ENCODE results near the gene KCNA10.
"Not testable (repeated sequence)": the region's sequence is repeated elsewhere in the genome, so short reads cannot be mapped to it uniquely, and the experiment has no call there.

Gene KCNA10

GRCh38 chr1:110535985-110536384 is 17.0 kb upstream of the KCNA10 start:
- no peak for DNase-seq (ENCODE audit: low read depth)

GRCh38 chr1:110533230-110533629 is 14.3 kb upstream of the KCNA10 start:
- DNase-seq (ENCODE audit: low read depth), result no peak

GRCh38 chr1:110529011-110529410 is 10.0 kb upstream of the KCNA10 start:
- no peak for DNase-seq (ENCODE audit: low read depth)

- no peak for DNase-seq (ENCODE audit: low read depth)
These were observed 7.3 kb upstream of the KCNA10 start for GRCh38 chr1:110526201-110526780.

DNA sequence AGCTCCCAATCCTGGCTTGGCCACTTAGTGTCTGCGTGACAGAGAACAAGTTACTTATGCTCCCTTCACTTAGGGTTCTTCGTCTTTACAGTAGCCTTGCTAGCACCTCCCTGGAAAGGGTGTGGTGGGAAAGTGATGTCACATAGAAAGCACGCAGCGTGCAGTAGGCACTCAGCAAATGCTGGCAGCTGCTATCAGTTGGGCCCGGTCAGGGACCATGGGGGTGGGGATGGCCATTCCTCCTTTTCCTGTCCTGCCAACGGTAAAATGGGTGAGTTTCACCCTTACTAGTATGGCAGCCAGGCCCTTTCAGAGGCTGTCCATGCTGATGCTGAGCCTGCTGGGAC is 6.2 kb upstream of the KCNA10 start:
- peak; percentile 45 for DNase-seq (ENCODE audit: low read depth)

- DNase-seq (ENCODE audit: low read depth), result peak; percentile 53
These were observed 5.6 kb upstream of the KCNA10 start for GRCh38 chr1:110524311-110525248.

DNA sequence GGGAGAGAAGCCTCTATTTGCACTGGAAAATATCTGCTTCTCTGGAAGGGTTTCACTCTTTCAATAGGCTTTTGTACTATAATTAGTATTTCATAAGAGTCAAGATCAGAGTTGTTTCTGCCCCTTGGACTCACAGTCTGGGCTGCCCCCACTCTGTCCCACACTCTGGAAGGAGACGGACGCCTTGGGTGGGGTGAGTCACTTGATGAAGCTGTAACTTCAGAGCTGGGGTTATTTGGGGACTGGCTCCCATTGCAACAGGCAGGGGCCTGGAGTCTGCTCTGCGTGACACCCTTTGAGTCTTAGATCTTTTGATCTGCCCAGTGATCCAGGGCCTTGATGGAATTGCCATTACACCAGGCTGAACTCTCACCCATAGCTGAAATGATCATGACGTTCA is 4.0 kb upstream of the KCNA10 start:
- DNase-seq (ENCODE audit: low read depth), result peak; percentile 8

- DNase-seq (ENCODE audit: low read depth), result no peak
These were observed 3.6 kb upstream of the KCNA10 start for GRCh38 chr1:110522560-110522959.

- DNase-seq (ENCODE audit: low read depth), result no peak
These were observed 1.9 kb upstream of the KCNA10 start for GRCh38 chr1:110520827-110521226.

DNA sequence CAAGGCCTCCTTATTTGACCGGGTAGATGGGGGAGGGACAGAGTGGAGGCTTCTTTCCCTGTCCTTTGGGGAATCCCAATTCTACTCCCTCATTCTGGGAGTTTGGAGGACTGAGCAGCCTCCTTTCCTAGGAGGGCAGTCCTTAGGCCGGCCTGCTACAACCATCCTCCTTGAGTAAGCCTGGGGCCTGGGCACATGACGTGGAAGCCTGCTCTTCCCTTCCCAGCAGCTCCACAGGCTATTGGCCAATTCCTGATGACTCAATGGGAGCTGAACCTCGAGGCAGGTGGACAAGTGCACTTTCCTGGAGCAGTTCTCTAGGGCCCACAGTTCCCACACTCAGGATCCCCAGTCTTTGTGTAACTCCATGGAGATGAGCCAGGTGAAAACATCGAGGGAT is 3.1 kb downstream of the KCNA10 start:
- DNase-seq (ENCODE audit: low read depth), result peak; percentile 33

DNA sequence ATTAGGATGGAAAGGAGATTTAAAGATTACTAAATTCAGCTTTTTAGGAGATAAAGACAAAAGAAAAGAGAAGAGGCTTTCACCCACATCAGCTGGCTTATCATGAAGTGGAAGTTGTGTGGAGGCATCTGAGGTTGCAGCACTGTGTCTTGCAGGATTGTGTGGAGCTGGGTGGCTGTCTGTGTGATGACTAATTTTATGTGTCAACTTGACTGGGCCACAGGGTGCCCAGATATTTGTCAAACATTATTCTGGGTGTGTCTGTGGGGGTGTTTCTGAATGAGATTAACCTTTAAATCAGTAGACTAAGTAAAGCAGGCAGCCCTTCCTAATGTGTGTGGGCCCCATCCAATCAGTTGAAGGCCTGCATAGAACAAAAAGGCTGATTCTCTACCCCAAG is 3.9 kb downstream of the KCNA10 start:
- DNase-seq (ENCODE audit: low read depth), result no peak

DNA sequence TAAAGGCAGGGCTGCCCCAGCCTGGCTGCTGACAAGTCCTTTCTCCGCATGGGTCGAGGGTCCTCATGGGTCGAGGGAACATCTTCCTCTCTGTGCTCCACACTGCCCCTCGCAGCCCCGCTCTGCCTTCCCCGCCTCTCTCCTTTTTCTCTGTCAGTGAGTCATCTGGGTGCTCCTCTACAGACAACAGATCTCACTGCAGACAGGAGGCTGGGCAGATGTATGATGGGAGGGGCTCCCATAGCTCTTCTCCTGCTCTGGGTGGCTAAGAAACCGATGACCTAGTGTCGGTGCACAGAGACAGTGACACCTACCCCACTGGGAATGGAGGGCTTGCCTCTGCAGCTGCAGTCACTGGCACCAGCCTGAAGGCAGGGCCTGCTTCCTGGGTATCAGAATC is 5.5 kb downstream of the KCNA10 start:
- DNase-seq (ENCODE audit: low read depth), result peak; percentile 35

- no peak for DNase-seq (ENCODE audit: low read depth)
These were observed 7.5 kb downstream of the KCNA10 start for GRCh38 chr1:110511436-110511835.

- not testable (repeated sequence) for DNase-seq (ENCODE audit: low read depth)
These were observed 8.1 kb downstream of the KCNA10 start for GRCh38 chr1:110510921-110511320.

- no peak for DNase-seq (ENCODE audit: low read depth)
These were observed 9.3 kb downstream of the KCNA10 start for GRCh38 chr1:110509655-110510054.

GRCh38 chr1:110508028-110508940 is 10.7 kb downstream of the KCNA10 start:
- peak; percentile 17 for DNase-seq (ENCODE audit: low read depth)

DNA sequence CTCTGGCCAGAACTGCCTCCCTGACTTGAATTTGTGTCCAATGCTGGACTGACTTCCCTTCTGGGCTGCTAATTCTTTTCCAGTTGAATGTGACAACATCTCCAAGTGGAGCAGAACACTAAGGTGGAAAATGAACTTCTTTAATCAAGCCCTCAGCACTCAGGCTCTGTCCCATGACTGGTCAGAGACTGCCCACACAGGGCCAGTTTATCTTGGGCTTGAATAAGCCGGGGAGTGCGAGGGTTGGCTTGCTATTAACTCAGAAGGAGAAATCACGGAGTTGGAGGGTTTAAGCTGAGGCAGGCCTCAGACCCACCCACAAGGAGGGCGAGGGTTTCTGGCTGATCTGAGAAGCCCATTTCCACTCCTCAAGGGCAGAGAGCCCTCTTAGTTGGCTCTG is 12.4 kb downstream of the KCNA10 start:
- no peak for DNase-seq (ENCODE audit: low read depth)

DNA sequence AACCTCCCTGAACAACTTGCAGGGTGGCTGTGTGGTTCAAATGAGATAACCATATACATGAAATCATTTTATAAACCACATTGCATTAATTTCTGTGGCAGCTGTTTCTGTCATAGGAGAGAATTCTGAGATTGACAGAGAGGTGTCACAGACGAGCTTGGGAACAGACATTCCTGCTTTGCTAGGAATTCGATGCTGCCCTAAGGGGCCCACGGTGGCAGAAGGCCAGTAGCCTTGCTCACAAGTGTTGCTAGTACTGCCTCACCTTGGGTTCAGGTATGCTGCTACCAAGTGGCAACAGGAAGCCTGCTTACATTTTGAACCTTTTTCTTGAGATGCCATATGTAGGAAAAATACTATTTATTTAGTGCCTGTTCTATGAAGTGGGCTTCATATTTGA is 13.4 kb downstream of the KCNA10 start:
- no peak for DNase-seq (ENCODE audit: low read depth)

- DNase-seq (ENCODE audit: low read depth), result no peak
These were observed 14.7 kb downstream of the KCNA10 start for GRCh38 chr1:110504226-110504625.

- DNase-seq (ENCODE audit: low read depth), result no peak
These were observed 15.5 kb downstream of the KCNA10 start for GRCh38 chr1:110503471-110503870.

DNA sequence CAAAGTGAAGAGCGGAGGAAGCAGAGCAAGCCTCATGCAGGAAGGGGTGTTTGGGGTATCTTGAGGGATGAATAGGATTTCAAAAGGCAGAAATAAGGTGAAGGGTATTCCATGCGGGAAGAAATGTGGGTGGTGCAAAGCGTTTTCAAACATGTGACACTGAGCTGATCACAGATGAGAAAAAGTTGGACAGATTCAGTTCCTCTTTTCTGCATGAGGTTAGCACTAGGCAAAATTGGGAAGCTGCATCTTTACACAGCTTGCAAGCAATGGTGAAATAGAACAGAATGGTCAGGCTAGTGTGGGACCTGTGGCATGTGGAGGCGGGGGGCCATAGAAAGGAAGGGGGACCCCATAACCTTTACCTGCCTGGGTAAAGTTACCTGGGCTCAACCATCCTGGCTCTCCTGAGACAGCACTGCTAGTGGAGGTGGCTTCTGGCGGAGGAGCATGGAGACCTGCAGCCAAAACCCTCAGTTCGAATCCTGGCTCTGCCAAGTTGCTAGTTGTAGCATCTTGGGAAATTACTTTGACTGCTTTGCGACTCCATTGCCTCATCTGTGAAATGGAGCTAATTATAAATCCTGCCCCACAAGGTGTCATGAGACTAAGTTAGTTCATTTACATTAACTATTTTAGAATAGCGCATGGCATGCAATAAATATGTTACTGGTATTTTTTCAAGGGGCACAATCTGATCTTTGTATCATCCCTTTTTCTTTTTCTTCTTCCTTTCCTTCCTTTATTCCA is 16.4 kb downstream of the KCNA10 start:
- DNase-seq (ENCODE audit: low read depth), result no peak

Data from ELR (cell line).